ENCODE data around the gene TJAP1.
"Not testable (repeated sequence)": the region's sequence is repeated elsewhere in the genome, so short reads cannot be mapped to it uniquely, and the experiment has no call there.

The TJAP1 gene

DNA sequence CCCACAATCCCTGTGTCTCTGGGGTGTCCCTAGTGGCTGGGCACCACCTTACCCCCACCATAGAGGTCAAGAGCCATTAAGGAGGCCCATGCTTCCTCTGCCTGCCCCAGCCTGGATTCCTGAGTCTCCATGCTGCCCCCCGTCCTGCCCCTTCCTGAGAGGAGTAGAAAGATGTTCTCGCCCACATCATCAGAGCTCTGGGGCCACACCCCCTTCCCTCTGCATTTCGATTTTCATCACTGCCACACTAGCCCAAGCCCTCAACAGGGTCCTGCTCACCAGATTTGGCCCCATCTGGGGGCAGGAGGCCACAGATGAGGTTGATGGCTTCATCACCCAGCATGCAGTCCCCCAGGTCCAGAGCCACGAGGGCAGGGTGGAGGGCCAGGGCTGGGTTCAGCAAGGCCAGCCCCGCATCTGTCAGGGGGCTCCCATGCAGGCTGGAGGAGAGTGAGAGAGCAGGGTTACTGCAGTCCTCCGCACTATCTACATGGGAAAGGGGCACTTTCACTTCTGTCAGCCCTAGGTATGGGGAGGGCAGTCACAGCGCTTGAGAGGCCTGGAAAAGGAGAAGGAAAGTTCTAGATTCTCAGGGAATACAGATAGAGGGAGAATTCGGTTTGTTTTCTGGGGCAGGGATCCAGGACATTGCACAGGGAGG is 31.2 kb downstream of the TJAP1 start:
- no peak for DNase-seq

DNA sequence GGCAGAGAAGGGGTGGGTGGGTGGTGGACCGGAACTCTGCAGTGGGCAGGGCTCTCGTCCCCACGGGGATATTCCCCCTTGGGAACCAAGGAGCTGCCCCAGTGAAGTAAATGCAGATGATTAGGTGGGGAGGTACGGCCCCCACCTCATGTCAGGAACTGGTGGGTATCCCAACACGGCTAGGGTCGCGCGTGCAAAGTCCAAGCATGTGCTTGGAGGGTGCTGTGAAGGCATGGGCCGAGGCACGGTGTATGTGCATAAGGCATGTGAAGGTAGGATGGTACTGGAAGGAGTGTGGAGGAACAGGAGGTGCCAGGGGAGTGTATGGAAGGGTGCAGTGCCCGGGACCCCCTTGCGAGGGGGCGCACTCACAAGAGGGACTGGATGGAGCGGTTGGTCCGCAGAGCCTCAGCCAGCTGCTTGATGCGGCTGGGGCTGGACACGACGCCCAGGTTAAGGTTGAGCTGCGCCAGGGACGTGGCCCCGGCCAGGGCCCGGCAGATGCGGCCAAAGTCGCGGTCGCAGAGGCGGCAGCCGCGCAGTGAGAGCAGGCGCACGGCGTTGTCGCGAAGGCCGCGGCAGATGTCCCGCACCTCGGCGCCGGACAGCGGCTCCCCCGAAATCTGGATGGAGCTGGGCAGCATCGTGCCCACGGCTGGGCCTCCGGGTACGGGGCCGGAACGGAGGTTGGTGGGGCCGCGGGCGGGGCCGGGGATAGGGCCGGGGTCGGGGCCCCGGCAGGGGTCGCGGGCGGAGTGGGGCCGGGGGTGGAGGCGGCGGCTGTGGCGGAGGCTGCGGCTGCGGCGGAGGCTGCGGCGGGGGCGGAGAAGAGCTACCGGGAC is 32.0 kb downstream of the TJAP1 start:
- DNase-seq, result peak in 1 of 2 experiments; percentile 25

DNA sequence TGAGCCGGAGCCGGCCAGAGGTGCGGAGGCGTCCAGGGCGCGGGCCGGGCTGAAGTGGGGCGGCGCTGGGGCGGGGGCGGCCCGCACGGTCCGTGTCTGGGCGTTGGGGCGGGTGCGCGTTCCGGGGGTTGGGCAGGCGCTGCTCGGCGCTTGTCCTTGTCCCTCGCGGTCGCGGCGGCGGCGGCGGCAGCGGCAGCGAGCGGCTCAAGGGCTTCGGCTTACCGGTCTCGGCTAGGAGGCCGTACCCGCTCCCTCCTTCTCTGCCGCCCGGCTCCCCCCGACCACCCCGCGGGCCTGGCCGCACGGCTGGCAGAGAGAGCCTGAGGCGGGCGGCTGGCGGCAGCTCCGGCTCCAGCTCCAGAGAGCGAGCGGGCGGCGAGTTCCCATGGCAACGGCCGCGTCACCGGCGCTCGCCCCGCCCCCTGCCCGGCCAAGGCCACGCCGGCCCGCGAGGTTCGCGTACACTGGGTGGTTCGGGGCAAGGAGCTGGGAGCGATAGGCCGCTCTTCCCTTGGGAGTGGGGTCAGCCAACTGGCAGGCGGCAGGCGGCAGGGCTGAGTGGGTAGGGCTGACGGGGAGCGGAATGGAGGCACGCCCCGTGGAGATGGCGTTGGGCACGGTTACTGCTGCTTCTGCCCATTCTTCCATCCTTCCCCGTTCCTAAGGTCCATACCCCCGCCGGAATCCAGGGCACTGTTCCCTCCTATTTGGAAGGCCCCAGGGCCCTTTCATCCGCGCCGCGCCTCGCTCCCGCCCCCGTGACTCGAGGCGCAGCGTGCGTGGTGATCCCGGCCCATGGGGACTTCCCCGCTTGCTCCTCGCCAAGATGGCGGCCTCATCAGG is 32.8 kb downstream of the TJAP1 start, which contains the start of gene LRRC73:
Gene LRRC73 (minus strand): TSS at position 363 of the 843 bp plus-strand sequence. CDS start 561 bp downstream, outside the sequence.
- peak in 1 of 2 experiments; percentile 74 for DNase-seq

DNA sequence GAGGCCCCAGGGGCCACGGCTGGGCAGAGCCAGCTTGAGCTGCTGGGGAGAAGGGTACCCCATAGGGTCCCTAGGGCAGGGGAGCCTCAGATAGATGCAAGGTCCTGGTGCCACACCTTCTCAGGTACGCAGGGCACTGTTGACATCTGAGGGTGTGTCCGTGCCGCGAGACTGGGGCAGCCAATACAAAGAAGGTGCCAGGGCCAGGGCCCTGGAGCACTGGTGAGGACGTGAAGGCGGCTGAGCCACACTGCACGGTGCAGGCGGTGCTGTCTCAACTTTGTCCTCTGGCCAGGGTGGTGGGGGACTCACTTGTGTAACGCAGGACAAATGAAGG is 33.4 kb downstream of the TJAP1 start:
- DNase-seq, result no peak

DNA sequence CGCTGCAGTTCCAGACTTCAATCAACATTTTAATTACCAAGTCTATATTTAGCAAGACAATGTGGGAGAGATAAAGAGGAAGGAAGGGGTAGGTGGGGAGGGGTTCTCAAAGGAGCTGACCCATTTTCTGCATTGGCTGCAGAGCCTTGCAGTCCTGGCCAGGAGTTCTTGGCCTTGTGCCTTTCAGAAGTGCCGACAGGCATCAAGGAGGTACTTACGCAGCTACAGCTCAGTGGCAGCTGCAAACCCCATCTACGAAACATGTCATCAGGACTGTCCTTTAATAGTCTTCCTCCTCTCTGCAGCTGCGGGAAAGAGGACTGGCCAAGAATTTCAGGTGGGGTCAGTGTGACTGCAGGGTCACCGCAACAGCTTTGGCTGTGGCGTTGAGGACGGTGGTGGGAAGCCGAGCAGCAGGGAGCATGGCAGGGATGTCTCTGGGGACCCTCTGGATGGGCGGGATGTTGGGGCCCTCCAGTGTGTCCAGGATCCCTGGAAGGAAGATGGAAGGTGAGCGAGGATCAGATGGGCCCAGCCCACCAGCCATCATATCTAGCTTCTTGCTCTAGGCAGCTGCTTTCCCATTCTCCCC is 34.5 kb downstream of the TJAP1 start:
- no peak for DNase-seq

DNA sequence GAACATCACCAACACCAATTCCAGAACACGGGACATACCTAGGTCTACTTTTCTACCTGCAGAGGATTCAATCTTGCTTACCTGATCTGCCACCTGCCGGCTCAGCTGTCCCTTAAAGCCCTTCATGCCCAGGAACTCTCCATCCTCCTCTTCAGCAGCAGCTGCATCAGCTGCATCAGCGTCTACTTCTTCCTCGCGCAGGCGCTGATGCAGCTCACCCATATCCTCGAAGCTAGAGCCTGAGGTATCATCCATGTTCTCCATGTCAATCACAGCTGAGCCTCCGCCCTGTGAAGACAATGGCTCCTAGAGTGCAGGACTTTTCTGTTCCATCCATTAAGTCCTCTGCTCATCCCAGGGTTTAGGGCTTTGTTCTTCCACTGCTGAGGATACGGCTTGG is 38.4 kb downstream of the TJAP1 start:
- no peak for DNase-seq

DNA sequence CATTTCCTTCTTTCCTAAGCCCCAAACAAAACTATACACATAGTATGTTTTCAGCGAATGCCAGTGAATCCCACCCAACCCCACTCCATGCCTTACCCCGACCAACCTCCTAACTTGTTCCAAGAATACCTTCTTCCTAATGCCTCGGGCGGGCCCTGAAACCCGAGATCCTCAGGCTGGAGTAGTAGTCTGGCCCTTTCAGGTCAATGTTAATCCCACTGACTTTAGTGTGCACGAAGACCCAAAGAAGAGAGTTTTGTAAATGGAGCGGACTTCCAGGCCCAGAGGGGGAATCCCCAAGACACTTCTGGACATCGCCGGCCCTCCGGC is 39.0 kb downstream of the TJAP1 start:
- DNase-seq, result no peak

DNA sequence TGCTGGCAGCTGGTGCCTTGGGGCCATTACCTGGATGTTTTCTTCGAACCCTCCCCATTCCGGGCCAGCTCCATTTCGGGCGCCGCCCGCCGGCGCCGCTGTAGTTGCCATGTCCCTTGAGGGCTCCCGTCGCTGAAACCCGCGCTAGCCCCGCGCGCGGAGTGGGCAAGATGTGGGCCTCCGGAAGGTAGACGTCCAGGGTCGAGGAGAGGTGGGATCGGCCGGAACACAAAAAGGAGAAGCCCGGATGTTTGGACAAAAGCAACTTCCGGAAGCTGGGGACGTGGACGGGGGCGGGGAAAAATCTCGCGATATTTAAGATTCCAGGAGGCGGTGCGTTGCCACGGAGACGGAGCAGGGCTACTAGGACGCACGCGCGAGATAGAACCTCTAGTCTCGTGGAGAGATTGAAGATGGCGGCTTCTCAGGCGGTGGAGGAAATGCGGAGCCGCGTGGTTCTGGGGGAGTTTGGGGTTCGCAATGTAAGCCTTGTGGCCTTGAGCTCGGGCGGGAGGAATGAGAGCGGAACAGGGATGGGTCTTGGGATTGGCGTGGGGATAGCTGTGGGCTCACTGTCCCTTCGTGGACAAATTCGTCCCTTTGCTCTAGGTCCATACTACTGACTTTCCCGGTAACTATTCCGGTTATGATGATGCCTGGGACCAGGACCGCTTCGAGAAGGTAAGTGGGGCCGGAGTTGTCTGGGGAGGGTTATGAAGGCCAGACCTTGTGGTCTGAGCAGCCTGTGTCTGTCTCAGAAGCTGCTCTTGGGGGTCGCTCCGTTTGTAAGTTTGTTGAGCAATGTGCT is 39.5 kb downstream of the TJAP1 start, which contains the start of the genes POLR1C and YIPF3:
Gene POLR1C (plus strand): TSS at position 393 of the 808 bp plus-strand sequence. CDS start 21 bp downstream, at position 414.
Gene YIPF3 (minus strand): TSS at position 230 of the 808 bp plus-strand sequence. CDS start 119 bp downstream, at position 111.
- peak; percentile 96 to 99 for DNase-seq

DNA sequence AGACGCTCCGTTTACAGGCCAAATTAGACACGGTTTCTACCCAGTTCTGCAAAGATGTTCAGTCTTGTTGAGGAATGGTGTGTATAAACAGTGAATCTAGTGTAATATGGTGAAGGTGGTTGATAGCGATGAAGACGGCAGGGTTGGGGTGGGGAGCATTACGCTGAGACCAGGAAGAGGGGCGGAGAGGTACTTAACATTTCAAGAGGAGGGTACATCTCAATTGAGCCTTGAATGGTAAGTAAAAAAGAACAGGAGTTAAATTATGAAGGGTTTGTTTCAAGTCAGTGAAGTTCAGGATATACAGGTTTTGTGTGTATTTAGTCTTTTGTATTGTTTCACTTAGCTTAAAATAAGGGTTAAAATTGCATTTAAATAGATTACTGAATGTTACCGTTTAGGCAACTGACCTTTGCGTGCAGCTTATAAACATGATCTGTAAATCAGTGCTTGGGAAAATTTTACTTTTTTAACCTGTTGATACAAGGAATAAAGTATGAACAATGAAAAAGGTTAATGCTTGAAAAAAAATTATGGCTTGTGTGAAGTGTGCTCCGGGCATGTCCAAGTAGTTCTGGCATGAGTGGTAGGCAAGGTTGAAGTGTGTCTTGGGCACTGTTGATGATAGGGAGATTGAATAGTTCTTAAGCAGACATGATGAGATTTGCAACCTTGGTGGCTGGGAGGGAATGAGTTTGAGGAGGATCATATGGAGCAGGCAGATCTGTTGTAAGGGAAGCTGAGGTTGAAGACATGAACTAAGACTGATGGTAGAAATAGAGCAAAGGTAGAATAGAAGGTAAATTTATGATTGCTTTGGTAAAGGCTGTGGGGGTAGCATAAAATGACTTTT is 40.4 kb downstream of the TJAP1 start:
- DNase-seq, result no peak

DNA sequence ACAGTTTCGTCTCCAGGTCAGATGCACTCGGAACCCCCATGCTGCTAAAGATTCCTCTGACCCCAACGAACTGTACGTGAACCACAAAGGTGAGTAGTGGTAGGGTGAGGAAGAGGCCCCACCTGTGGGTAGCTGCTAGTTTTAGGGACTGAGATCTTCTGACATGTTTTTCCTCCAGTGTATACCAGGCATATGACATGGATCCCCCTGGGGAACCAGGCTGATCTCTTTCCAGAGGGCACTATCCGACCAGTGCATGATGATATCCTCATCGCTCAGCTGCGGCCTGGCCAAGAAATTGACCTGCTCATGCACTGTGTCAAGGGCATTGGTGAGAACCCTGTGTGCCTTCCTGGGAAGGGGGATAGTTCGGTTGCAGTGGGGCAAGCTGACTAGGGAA is 42.7 kb downstream of the TJAP1 start:
- no peak for DNase-seq

DNA sequence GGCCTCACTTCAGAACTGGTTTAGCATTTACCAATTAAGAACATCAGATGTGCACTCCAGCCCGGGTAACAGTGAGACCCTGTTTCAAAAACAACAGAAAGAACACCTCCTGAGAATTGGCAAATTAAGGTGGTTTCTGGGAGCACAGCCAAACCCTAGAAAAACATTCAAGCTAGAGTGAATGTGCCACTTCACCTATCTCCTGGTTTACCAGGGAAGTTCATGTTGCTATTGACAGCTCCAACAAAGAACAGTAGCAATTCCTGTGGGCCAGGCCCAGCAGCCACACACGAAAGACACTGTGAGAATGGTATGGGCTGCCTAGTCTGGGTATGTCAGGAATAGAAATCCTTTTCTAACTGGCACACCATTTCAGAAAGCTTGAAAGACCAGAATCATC is 44.5 kb downstream of the TJAP1 start:
- DNase-seq, result no peak

DNA sequence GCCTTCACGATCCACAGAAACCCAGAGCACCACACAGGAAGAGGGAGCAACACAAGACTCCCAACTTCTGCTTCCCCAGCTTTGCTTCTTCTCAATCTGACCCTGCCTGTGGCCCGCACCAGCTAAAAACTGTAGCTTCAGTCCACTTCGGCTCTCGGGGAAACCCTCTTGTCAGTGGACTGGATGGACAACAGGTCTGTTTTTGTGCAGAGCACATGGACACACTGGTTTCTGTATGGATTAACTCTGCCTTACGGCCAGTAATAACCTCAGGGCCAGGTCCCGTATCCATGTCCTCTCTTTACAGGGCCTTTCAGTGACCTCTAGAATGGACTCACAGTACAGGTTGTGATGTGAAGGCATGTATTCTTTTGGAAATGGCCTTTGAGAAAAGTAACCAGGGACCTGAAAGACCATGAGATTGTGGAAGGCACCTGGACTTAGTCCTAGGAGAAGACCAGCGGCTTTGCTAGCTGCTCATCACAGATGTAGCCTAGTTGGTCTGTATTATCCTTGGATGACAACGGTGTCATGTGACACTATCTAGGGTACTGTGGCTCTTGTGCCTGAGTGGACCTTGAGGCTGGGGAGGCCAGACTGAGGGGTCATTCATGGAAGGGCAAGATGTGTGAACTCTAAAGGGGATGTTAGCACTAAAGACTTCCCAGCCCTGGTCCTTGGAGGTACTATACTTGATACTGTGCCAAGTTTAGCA is 45.3 kb downstream of the TJAP1 start:
- DNase-seq, result no peak

DNA sequence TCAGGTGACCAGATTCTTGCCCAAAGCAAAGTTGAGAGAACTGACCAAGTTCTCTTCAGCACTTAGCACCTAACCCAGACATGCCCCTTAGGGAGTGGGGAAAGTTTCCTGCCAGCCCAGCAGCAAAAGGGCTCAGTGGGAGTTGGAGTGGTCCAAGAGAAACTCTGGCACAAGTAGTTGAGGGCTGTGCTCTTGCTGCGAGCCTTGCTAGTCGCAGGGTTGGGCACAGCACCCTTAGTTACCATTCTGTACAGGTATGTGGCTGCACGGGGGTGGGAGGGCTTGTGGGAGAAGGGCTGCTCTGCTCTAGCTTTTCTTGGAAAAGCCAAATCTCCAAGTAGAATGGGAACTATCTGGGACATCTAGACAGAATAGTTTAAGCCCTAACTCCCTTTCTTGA is 45.9 kb downstream of the TJAP1 start:
- DNase-seq, result no peak

DNA sequence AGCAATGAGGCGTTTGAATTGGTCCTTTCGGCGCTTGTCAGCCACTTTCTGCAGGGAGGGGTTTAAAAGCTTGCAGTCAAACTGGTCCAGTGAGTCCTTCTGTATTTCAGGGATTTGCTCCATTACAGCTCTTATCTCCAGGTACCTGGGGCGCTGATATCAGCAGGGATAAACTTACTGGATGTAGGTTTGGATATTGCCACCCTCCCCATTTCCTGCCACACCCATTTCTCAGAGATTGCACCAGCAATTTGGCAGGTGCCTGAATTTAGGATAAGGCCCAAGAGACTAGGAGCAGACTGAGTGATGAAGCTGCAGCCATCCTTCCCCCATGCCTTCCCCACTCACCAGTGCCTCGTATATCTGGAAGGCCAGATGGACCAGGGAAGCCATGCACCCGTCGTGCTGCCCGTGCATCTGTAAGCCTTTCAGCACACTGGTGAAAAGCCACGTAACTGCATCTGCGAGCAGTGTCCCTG is 47.2 kb downstream of the TJAP1 start:
- no peak for DNase-seq

DNA sequence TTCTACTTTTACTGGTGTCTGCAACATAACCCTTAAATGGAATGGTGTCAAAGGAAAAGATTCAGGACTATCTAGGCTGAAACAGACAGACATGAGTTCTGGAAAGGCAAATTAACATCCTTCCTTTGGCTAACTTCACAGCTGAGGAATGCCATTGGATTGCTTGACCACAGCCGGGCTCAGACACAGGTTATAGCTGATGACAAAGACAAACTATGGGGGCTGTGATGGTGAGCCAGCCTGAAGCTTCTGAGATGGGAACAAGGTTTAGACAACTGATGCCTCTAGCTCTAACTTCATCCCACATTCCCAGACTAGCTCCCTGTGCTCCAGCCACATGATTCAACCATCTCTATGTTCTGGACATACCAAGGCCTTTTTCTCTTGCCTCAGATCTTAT is 54.8 kb downstream of the TJAP1 start:
- no peak for DNase-seq

DNA sequence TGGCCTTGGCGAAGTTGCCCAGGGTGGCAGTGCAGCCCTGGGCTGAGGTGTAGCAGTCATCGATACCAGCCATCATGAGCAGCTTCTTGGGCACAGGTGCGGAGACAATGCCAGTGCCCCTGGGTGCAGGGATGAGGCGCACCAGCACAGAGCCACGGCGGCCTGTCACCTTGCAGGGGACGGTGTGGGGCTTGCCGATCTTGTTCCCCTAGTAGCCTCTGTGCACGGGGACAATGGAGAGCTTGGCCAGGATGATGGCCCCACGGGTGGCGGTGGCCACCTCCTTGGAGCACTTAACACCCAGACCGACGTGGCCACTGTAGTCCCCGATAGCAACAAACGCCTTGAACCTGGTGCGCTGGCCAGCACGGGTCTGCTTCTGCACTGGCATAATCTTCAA is 61.6 kb downstream of the TJAP1 start:
- not testable (repeated sequence) for DNase-seq

DNA sequence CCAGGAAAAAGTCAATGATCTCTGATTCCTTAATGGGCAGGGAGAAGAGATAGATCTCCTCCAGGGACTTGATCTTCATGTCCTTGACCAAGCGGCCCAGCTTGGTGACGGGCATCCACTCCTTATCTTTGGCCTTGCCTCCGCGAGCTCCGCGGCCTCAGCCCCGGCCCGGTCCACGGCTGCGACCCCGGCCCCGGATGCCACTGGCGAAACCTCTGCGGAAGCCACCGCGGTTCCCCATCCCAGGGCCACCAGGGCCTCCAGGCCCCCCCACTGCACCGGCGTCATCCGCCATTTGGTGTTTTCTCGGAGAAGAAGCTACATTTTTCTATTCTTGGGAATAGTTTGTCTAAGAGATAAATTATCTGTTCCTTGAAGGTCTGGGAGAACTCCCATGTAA is 62.0 kb downstream of the TJAP1 start:
- DNase-seq, result not testable (repeated sequence)

DNA sequence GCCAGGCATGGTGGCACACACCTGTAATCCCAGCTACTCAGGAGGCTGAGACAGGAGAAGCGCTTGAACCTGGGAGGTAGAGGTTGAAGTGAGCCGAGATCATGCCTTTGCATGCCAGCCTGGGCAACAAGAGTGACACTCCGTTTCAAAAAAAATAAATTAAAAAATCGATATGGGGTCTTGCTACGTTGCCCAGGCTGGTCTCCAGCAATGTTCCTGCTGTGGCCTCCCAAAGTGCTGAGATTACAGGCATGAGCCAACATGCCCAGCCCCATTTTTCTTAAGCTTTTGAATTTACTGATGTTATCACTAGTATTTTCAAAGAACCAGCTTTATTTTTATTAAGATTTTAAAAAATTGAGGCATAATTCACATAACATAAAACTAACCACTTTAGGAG is 63.1 kb downstream of the TJAP1 start:
- DNase-seq, result no peak

DNA sequence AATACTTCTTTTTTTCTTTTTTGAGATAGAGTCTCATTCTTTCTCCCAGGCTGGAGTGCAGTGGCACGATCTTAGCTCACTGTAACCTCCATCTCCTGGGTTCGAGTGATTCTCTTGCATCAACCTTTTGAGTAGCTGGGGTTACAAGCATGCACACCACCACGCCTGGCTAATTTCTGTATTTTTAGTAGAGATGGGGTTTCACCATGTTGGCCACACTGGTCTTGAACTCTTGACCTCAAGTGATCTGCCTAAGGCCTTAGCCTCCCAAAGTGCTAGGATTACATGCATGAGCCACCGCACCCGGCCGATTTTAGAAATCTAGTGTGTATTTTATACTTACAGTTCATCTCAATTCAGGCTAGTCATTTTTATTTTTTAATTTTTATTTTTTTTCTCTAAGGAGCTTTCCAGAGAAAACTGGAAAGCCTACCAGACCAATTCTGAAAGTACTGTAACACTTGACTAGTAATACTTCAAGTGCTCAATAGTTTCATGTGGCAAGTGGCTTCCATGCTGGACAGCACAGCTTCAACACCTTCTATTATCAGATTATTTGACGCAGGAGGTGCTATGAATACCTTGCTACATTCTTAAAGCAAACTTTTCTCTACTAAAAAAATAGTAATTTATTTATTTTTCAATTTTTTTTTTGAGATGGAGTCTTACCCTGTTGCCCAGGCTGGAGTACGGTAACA is 64.6 kb downstream of the TJAP1 start:
- no peak for DNase-seq

DNA sequence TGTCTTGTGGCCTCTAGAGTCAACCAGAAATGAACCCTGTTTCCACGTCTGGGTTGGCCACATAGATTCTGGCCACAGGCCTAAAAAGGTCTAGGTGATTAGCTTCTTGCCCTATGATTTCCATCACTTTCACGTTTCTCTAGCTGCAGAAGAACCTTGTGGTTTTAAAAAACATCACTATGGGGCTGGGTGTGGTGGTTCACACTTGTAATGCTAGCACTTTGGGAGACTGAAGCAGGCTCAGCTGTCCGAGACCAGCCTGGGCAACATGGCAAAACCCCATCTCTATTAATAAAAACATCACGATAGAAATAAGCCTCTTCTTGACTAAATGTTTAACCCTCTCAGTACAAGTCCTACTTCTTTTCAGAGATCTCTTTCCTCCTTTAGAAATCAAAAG is 67.1 kb downstream of the TJAP1 start:
- no peak for DNase-seq
